ENCODE data around the gene IL34. TPM values are rescaled to one million over a fixed set of nuclear protein-coding genes. Genes with fewer than 3 reads are reported as not detected.

Gene IL34
- total RNA-seq, 1 experiment from 2014 or later: 4.4 TPM

DNA sequence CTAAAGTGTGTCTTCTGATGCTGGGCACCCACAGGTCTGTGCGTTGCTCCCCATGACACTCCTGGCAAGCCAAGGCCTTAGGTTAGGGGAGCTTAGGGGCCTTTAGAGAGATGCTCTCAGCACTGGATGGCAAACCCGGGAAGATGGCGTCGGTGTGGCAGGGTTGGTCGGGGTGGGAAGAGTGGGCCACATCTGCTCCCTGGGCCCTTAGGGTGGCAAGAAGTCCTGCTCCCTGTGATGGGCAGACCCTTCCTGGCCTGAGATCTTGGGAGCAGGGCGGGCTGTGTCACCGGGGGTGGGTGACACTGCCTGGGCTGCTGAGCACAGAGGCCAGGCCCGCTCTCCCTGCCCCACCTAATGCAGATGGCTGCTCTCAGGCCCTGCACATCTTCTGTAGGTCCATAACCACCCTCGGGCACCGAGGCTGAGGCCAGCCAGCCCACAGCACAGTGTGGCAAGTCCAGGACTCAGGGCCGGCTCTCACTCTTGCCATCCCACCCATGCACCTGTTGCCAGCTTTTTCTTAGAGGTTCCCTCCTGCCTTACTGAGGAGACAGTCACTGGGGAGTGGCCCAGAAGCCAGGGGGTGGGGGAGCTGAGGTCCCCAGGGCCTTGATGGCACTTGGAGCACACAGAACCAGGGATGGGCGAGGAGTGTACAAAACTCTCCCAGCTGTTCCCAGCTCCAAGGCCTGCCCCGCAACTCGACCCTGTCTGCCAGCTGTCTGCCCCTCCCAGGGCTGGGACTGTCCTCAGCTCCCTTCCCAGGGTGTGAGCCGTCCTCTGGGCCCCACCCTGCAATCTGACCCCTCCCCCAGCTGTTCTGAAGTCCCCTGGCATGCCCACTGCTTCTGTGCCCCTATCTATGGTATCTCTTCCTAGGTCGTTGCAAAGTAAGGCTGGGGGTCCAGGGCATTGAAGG, 43.9 kb downstream of the IL34 start:
- no peak overlapping the region for H3K18ac ChIP-seq (ENCODE audit: insufficient read length, low read depth, low read length)
- H3K23me2 ChIP-seq (ENCODE audit: insufficient read length, low read depth, low read length, poor library complexity, severe bottlenecking): peaks cover 2% of the 10 kb centered on the region
- Mint-ChIP-seq H3K27me3 (ENCODE audit: low read depth) (peaks cover 2% of the 10 kb centered on the region; the same call in 1 of the 2 replicates), H3K27ac (peak overlapping the region in 2 of 3 experiments; percentile 16 to 39; a peak in 1 of 7 replicates), H3K4me3 (no peak overlapping the region), H3K4me1 (peaks cover 32 to 39% of the 10 kb centered on the region in 2 experiments), H3K9me3 (no peaks in the 10 kb centered on the region), H3K36me3 (ENCODE audit: insufficient read depth in 1 of 3, low read depth in 3 of 3) (peaks cover under 1 to 4% (median 1%) of the 10 kb centered on the region in 3 experiments; a peak in 5 of 7 replicates)
- no peak overlapping the region for H3K27ac ChIP-seq (ENCODE audit: insufficient read length, low read depth, low read length)
- TF ChIP-seq, protein P1, sequence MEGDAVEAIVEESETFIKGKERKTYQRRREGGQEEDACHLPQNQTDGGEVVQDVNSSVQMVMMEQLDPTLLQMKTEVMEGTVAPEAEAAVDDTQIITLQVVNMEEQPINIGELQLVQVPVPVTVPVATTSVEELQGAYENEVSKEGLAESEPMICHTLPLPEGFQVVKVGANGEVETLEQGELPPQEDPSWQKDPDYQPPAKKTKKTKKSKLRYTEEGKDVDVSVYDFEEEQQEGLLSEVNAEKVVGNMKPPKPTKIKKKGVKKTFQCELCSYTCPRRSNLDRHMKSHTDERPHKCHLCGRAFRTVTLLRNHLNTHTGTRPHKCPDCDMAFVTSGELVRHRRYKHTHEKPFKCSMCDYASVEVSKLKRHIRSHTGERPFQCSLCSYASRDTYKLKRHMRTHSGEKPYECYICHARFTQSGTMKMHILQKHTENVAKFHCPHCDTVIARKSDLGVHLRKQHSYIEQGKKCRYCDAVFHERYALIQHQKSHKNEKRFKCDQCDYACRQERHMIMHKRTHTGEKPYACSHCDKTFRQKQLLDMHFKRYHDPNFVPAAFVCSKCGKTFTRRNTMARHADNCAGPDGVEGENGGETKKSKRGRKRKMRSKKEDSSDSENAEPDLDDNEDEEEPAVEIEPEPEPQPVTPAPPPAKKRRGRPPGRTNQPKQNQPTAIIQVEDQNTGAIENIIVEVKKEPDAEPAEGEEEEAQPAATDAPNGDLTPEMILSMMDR (conservative IDR thresholded peaks at IDR 0.05): no peak
- no peak overlapping the region for H4K91ac ChIP-seq (ENCODE audit: insufficient read length, low read depth, low read length)
- H3K23ac ChIP-seq (ENCODE audit: insufficient read length, low read depth, low read length): no peak overlapping the region
- H4K5ac ChIP-seq (ENCODE audit: insufficient read length, low read depth, low read length): no peak overlapping the region
- H2BK15ac ChIP-seq (ENCODE audit: low read depth, low read length): no peak overlapping the region
- DNase-seq: no peak
- no peak overlapping the region for H3K56ac ChIP-seq (ENCODE audit: insufficient read length, low read depth, low read length)
- no peak overlapping the region for H3K4ac ChIP-seq (ENCODE audit: low read depth, low read length)
- H3K9ac ChIP-seq (ENCODE audit: extremely low read depth, insufficient read length, low read length): no peak overlapping the region
- H3K14ac ChIP-seq (ENCODE audit: insufficient read depth, low read length): no peak overlapping the region
- H3K79me2 ChIP-seq (ENCODE audit: insufficient read depth, low read length): no peaks in the 10 kb centered on the region
- H3K9me3 ChIP-seq (ENCODE audit: control insufficient read depth, low read depth, low read length): no peaks in the 10 kb centered on the region
- no peak overlapping the region for H3T11ph ChIP-seq (ENCODE audit: low read length)
- no peak overlapping the region for H2AFZ ChIP-seq (ENCODE audit: low read length)
- no CpG with 5 or more reads among the region's 16 CpGs for WGBS (ENCODE audit: extremely low coverage, insufficient read length, low lambda C conversion rate)
- no peak overlapping the region for H2BK5ac ChIP-seq (ENCODE audit: insufficient read length, low read length)
- no peak overlapping the region for H3K4me2 ChIP-seq (ENCODE audit: insufficient read depth, insufficient read length, low read length)
- H2BK120ac ChIP-seq (ENCODE audit: low read depth, low read length, poor library complexity, severe bottlenecking): no peak overlapping the region
- H3K79me1 ChIP-seq (ENCODE audit: insufficient read depth, low read depth, low read length, poor library complexity, severe bottlenecking): no peaks in the 10 kb centered on the region
- H2BK20ac ChIP-seq (ENCODE audit: low read depth, low read length, poor library complexity, severe bottlenecking): no peak overlapping the region
- no peak overlapping the region for H2BK12ac ChIP-seq (ENCODE audit: insufficient read length, low read depth, low read length)
- no peak overlapping the region for H4K8ac ChIP-seq (replicated peaks; ENCODE audit: insufficient read length, low read depth, low read length)
- peaks cover 6% of the 10 kb centered on the region; the same call in 1 of the 2 replicates for H3K4me1 ChIP-seq (ENCODE audit: insufficient read depth, low read length)
- H3K27me3 ChIP-seq (ENCODE audit: insufficient read depth, low read length): no peaks in the 10 kb centered on the region
- H4K20me1 ChIP-seq (ENCODE audit: control insufficient read depth, insufficient read depth, insufficient read length): no peaks in the 10 kb centered on the region
- H2AK5ac ChIP-seq (ENCODE audit: insufficient read length, low read length): no peak overlapping the region

All from H9 (cell line).